Keratinocyte (primary cell): ENCODE measurements around the gene BUD31.

Source experiments
- EZH2 ChIP-seq: IDR thresholded peaks from one replicate; pipeline ENCODE4 v1.6.1; 2012; ENCODE audit warnings: inconsistent platforms, mild to moderate bottlenecking, low read length, moderate library complexity
- TF ChIP-seq, protein P1 (sequence below), 3 experiments: IDR thresholded peaks in 1 of 3; conservative IDR thresholded peaks in 1 of 3; optimal IDR thresholded peaks in 1 of 3; 2 replicates in 2 of 3; 3 replicates in 1 of 3; pipeline versions ENCODE3 to v1.5.1; 2011; ENCODE audit warnings: low read length in 3 of 3, mild to moderate bottlenecking in 3 of 3, moderate library complexity in 2 of 3, control low read depth in 1 of 3, inconsistent platforms in 1 of 3; ENCODE audit not compliant: insufficient read depth in 2 of 3; ENCODE audit errors: extremely low read depth in 1 of 3

DNA sequence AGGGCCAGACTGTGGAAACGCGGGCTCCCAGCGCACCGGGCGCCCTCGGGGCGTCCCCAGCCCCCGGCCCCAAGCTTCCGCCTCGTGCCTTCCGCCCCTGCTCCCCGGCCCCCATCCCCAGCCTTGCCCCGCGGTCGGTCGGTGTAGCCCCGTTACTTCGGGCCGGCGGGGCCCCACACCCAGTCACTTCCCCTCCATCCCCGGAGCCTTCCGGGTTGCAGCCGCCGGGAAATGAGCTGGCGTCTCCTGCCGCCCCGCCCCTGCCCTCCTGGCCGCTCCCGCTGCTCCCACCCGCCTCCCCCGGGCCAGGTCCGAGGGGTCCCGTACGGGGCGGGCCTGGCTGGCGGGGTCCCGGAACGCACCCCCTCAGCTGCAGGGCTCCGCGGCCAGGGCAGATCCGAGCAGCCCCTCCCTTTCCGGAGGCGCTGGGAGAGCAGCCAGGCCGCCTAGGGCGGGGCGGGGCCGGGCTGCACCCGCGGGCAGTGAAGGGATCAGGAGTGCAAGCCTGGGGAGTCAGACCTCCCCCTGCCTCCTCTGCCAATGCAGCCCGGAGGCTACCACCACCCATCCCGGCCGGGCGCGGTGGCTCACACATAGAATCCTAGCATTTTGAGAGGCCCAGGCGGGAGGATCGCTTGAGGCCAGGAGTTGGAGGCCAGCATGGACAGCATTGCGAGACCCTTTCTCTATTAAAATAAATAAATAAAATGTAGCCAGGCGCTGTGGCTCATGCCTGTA lies 33.5 kb upstream of the BUD31 start:
- TF ChIP-seq, protein P1, sequence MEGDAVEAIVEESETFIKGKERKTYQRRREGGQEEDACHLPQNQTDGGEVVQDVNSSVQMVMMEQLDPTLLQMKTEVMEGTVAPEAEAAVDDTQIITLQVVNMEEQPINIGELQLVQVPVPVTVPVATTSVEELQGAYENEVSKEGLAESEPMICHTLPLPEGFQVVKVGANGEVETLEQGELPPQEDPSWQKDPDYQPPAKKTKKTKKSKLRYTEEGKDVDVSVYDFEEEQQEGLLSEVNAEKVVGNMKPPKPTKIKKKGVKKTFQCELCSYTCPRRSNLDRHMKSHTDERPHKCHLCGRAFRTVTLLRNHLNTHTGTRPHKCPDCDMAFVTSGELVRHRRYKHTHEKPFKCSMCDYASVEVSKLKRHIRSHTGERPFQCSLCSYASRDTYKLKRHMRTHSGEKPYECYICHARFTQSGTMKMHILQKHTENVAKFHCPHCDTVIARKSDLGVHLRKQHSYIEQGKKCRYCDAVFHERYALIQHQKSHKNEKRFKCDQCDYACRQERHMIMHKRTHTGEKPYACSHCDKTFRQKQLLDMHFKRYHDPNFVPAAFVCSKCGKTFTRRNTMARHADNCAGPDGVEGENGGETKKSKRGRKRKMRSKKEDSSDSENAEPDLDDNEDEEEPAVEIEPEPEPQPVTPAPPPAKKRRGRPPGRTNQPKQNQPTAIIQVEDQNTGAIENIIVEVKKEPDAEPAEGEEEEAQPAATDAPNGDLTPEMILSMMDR (optimal IDR thresholded peaks at IDR 0.05 in 1 of 3, IDR thresholded peaks at IDR 0.05 in 1 of 3, conservative IDR thresholded peaks at IDR 0.05 in 1 of 3; ENCODE audit: extremely low read depth in 1 of 3, insufficient read depth in 2 of 3, low read length in 3 of 3) = no peak
- no peak for TF ChIP-seq EZH2
